HepG2 (cell line): ENCODE data around the gene FBXL22. TPM values are rescaled to one million over a fixed set of nuclear protein-coding genes. Genes with fewer than 3 reads are reported as not detected.
A peak's percentile ranks its signal among the peaks of the same experiment; 100 is the strongest.

Experiments
- ELK4 ChIP-seq: sonication (generic); formaldehyde crosslinking; IDR thresholded peaks from 2 replicates; pipeline ENCODE4 v1.9.0; 2021; ENCODE audit warnings: missing genetic modification reagents, borderline replicate concordance
- GMEB2 ChIP-seq: IDR thresholded peaks from 2 replicates; pipeline ENCODE4 v1.6.1; 2016; ENCODE audit warnings: missing biosample characterization, missing genetic modification reagents, low read depth
- MAFG ChIP-seq: sonication (generic); formaldehyde crosslinking; IDR thresholded peaks from 2 replicates; pipeline ENCODE4 v1.5.1; 2020; ENCODE audit warnings: mild to moderate bottlenecking, missing genetic modification reagents
- MTA3 ChIP-seq: sonication (generic); formaldehyde crosslinking; IDR thresholded peaks from 2 replicates; pipeline ENCODE4 v1.4.0; 2020; ENCODE audit warnings: missing genetic modification reagents
- PHF5A ChIP-seq: IDR thresholded peaks from one replicate; pipeline ENCODE4 v1.6.1; 2018; ENCODE audit warnings: low read depth, missing genetic modification reagents; ENCODE audit not compliant: unreplicated experiment
- RERE ChIP-seq: IDR thresholded peaks from 2 replicates; pipeline ENCODE4 v1.6.1; 2016; ENCODE audit warnings: low read depth, missing genetic modification reagents, missing compliant biosample characterization
- SMARCE1 ChIP-seq: fragments of 450-650 bp; IDR thresholded peaks from 2 replicates; pipeline ENCODE4 v1.6.1; 2017; ENCODE audit warnings: borderline replicate concordance
- SNAPC2 ChIP-seq: sonication (generic); formaldehyde crosslinking; IDR thresholded peaks from 2 replicates; pipeline ENCODE4 v1.8.1; 2022; ENCODE audit warnings: mild to moderate bottlenecking, missing genetic modification reagents
- ZBTB8A ChIP-seq: sonication (generic); formaldehyde crosslinking; IDR thresholded peaks from 2 replicates; pipeline ENCODE4 v1.4.0; 2020; ENCODE audit warnings: mild to moderate bottlenecking, low read depth, missing genetic modification reagents, borderline replicate concordance
- ZFY ChIP-seq: sonication (generic); formaldehyde crosslinking; IDR thresholded peaks from 2 replicates; pipeline ENCODE4 v1.4.0; 2020; ENCODE audit warnings: missing genetic modification reagents
- ZIK1 ChIP-seq: sonication (generic); formaldehyde crosslinking; IDR thresholded peaks from 2 replicates; pipeline ENCODE4 v1.5.0; 2020; ENCODE audit warnings: mild to moderate bottlenecking, low read depth, missing genetic modification reagents, borderline replicate concordance
- ZNF263 ChIP-seq: sonication (generic); formaldehyde crosslinking; IDR thresholded peaks from 2 replicates; pipeline ENCODE4 v1.4.0; 2020; ENCODE audit warnings: missing genetic modification reagents
- ZNF274 ChIP-seq: sonication (generic); formaldehyde crosslinking; IDR thresholded peaks from 2 replicates; pipeline ENCODE4 v1.5.1; 2020; ENCODE audit warnings: mild to moderate bottlenecking, missing genetic modification reagents
- ZSCAN5A ChIP-seq: sonication (generic); formaldehyde crosslinking; IDR thresholded peaks from 2 replicates; pipeline ENCODE4 v1.8.0; 2022; ENCODE audit warnings: mild to moderate bottlenecking, missing genetic modification reagents, borderline replicate concordance
- polyA plus RNA-seq, 8 experiments: library from polyadenylated mRNA; depleted of rRNA in 3 of 8; stranded (reverse) in 7 of 8; unstranded in 1 of 8; fragments of >200 nt; fragmentation: Illumina TruSeq in 4 of 8; extraction: Trizol in 4 of 8; gene quantifications; 2 replicates each; pipeline versions ENCODE4 v1.2.1 to v1.2.3, GENCODE V29; 2011 to 2016; ENCODE audit warnings: low read depth in 4 of 8, missing spikeins in 1 of 8, mixed read lengths in 1 of 8; ENCODE audit not compliant: insufficient read depth in 1 of 8
- total RNA-seq, 5 experiments: library from RNA; depleted of rRNA; stranded (reverse); fragments of >200 nt; fragmentation: Illumina TruSeq; extraction: Trizol; gene quantifications; 2 replicates each; pipeline ENCODE4 v1.2.3, GENCODE V29; 2016; ENCODE audit warnings: low read depth in 1 of 5
- TF ChIP-seq, protein P1 (sequence below): sonication (generic); formaldehyde crosslinking; IDR thresholded peaks from 2 replicates; pipeline ENCODE4 v1.4.0; 2020; ENCODE audit warnings: missing genetic modification reagents
- TF ChIP-seq, protein P2 (sequence below): sonication (generic); formaldehyde crosslinking; conservative IDR thresholded peaks from 2 replicates; pipeline ENCODE4 v1.4.0; 2020; ENCODE audit warnings: missing genetic modification reagents

Gene FBXL22
- total and polyA plus RNA-seq, 2 of the 13 experiments (the other 11 are each of a cell fraction or from before 2014, with no cell fraction given): 0.15 to 0.33 TPM

- TF ChIP-seq ZFY (CRISPR knock-in tag): no peak
- TF ChIP-seq GMEB2 (CRISPR knock-in tag): no peak
- no peak for TF ChIP-seq ELK4 (CRISPR knock-in tag)
- TF ChIP-seq ZNF263 (CRISPR knock-in tag): no peak
- no peak for TF ChIP-seq RERE (CRISPR knock-in tag)
- TF ChIP-seq, protein P1, sequence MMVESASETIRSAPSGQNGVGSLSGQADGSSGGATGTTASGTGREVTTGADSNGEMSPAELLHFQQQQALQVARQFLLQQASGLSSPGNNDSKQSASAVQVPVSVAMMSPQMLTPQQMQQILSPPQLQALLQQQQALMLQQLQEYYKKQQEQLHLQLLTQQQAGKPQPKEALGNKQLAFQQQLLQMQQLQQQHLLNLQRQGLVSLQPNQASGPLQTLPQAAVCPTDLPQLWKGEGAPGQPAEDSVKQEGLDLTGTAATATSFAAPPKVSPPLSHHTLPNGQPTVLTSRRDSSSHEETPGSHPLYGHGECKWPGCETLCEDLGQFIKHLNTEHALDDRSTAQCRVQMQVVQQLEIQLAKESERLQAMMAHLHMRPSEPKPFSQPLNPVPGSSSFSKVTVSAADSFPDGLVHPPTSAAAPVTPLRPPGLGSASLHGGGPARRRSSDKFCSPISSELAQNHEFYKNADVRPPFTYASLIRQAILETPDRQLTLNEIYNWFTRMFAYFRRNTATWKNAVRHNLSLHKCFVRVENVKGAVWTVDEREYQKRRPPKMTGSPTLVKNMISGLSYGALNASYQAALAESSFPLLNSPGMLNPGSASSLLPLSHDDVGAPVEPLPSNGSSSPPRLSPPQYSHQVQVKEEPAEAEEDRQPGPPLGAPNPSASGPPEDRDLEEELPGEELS (CRISPR knock-in tag): no peak
- TF ChIP-seq SNAPC2 (CRISPR knock-in tag): no peak
- TF ChIP-seq MTA3: no peak
- TF ChIP-seq ZBTB8A: no peak
- 0 out of 2 replicates have a peak, but pooled peaks have one; percentile 41 for TF ChIP-seq ZIK1 (CRISPR knock-in tag)
- no peak for TF ChIP-seq SMARCE1
- no peak for TF ChIP-seq PHF5A
- 0 out of 2 replicates have a peak, but pooled peaks have one; percentile 4 for TF ChIP-seq ZSCAN5A (CRISPR knock-in tag)
- TF ChIP-seq MAFG (CRISPR knock-in tag): no peak
- TF ChIP-seq, protein P2, sequence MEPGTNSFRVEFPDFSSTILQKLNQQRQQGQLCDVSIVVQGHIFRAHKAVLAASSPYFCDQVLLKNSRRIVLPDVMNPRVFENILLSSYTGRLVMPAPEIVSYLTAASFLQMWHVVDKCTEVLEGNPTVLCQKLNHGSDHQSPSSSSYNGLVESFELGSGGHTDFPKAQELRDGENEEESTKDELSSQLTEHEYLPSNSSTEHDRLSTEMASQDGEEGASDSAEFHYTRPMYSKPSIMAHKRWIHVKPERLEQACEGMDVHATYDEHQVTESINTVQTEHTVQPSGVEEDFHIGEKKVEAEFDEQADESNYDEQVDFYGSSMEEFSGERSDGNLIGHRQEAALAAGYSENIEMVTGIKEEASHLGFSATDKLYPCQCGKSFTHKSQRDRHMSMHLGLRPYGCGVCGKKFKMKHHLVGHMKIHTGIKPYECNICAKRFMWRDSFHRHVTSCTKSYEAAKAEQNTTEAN (CRISPR knock-in tag): no peak
- no peak for TF ChIP-seq ZNF274
Measured at GRCh38 chr15:63599401-63600000, 2.3 kb downstream of the FBXL22 start (continued).
